ENCODE data around the gene NFATC2.

DNA sequence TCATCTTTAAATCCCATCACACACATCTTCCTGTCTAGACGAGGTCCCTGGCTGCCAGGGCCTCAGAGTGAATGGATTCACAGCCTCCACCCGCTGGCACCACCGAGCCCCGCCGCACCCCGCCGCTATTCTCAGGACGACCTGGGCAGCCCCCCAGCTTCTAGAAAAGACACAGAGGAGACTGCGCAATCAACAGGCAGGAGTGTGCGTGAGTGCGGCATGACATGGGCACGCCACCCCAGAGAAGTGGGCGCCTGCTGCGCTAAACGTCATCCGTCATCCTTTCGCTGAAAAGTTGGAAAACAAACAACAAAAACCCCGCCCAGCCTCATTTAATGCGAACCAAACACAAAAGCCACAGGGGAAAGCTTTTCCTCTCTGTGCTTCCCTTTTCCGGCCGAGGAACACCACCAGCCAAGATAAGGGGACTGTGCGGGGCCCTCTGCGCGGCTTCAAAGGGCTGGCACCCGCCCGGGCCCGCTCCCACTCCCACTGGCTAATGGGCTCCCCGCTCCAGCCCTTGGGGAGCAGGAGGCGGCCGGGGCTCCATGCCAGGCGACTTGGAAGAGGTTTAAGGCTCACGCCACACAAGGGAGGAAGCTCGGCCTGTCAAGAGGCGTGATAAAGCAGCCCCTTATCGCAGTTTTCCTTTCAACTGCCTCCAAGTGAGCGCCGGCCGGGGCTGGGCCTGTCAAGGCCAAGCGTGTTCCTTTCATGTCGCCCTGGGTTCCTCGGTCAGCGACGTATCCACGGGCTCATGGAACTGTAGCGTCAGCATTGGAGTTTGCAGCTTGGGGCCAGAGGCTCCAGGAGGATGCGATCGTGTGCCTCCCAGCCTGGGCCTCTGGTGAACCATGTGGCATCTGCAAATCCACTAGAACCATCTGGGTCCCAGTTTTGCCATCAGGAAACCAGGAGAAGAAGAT, 50.1 kb downstream of the NFATC2 start:
- TF ChIP-seq, protein P1, sequence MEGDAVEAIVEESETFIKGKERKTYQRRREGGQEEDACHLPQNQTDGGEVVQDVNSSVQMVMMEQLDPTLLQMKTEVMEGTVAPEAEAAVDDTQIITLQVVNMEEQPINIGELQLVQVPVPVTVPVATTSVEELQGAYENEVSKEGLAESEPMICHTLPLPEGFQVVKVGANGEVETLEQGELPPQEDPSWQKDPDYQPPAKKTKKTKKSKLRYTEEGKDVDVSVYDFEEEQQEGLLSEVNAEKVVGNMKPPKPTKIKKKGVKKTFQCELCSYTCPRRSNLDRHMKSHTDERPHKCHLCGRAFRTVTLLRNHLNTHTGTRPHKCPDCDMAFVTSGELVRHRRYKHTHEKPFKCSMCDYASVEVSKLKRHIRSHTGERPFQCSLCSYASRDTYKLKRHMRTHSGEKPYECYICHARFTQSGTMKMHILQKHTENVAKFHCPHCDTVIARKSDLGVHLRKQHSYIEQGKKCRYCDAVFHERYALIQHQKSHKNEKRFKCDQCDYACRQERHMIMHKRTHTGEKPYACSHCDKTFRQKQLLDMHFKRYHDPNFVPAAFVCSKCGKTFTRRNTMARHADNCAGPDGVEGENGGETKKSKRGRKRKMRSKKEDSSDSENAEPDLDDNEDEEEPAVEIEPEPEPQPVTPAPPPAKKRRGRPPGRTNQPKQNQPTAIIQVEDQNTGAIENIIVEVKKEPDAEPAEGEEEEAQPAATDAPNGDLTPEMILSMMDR (IDR thresholded peaks at IDR 0.05; ENCODE audit: low read depth, low read length) = no peak
- TF ChIP-seq EZH2phosphoT487 (IDR thresholded peaks at IDR 0.05; ENCODE audit: low read depth) = no peak

Measured in OCI-LY3 (cell line).